Coronary artery (tissue), 2 donors: ENCODE data around the gene CUL5.
"Not testable (repeated sequence)": the region's sequence is repeated elsewhere in the genome, so short reads cannot be mapped to it uniquely, and the experiment has no call there.

Source experiments
- DNase-seq: peaks from one replicate; pipeline ENCODE4 v3.0.0-alpha.2; 2017; ENCODE audit warnings: low spot score
- H3K27ac ChIP-seq, 2 donors: fragments of 200-600 bp; sonication (generic); one replicate each; pipeline ENCODE4 v1.5.1; 2016 to 2019
- H3K4me3 ChIP-seq: fragments of 200-600 bp; sonication (generic); 2 replicates; pipeline ENCODE4 v1.5.1; 2016; ENCODE audit warnings: mild to moderate bottlenecking, moderate library complexity
- CTCF ChIP-seq: fragments of 200-600 bp; sonication (generic); IDR thresholded peaks from one replicate; pipeline ENCODE4 v1.5.1; 2019; ENCODE audit warnings: antibody characterized with exemption

Gene CUL5

DNA sequence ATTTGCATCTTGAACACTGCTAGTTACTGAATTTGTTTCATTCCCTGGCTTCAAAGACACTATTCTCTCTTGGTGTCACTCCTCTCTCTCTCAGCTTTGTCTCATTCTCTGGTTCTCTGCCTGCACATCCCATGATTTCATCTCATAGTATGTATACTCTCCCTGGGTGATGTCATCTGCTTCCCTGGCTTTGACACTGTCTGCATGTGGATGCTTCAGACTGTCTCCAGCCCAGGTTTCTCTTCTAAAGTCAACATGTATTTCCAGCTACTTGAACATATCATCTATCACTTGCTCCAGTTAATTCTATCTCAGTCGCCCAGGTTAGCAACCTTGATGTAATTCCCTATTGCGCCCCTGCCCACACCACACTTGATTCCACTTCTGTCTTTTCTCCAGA lies 103.4 kb downstream of the CUL5 start:
- TF ChIP-seq CTCF = no peak
- Histone ChIP-seq H3K27ac (no peak overlapping the region), H3K4me3 (no peak overlapping the region)
- no peak for DNase-seq

- Histone ChIP-seq H3K27ac (peak overlapping the region; percentile 67 to 74), H3K4me3 (no peak overlapping the region)
- TF ChIP-seq CTCF = no peak
- DNase-seq = peak; percentile 93
Observed at GRCh38 chr11:108115500-108116140, 106.9 kb downstream of the CUL5 start.

DNA sequence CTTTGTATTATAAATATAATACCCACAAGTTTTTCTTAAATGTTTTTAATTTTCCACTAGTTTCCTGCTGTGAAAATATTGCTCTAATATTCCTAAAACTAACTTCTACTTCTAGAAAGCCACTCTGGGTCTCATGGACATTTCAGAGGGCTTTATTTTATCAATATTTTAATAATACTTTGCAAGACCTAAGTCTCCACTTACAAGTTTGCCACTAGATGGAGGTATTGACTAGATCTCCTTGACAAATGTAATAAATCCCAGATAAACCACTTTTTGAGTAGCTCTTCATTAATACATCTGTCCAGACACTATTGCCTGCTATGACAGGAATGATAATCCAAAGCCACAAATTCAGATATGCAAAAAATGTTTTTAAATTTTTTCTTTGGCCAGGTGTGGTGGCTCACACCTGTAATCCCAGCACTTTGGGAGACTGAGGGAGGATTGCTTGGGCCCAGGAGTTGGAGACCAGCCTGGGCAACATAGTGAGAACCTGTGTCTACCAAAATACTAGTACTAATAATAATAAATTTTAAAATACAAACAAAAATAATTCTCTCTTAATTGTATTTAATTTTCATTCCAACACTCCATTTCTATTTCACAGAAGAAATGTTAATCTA lies 109.2 kb downstream of the CUL5 start:
- H3K4me3 ChIP-seq = no peak overlapping the region
- TF ChIP-seq CTCF = no peak
- DNase-seq = no peak
- no peak overlapping the region for H3K27ac ChIP-seq

DNA sequence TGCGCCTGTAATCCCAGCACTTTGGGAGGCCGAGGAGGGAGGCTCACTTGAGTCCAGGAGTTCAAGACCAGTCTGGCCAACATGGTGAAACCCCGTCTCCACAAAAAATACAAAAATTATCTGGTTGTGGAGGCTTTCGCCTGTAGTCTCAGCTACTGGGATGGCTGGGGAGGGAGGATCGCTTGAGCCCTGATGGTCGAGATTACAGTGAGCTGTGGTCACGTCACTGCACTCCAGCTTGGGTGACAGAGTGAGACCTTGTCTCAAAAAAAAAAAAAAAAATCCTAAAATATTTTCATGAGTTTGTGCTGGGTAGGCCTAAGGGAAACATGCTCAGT lies 112.2 kb downstream of the CUL5 start:
- not testable (repeated sequence) for DNase-seq
- H3K4me3 ChIP-seq = peak overlapping the region; percentile 91
- peak overlapping the region; percentile 93 to 96 for H3K27ac ChIP-seq

DNA sequence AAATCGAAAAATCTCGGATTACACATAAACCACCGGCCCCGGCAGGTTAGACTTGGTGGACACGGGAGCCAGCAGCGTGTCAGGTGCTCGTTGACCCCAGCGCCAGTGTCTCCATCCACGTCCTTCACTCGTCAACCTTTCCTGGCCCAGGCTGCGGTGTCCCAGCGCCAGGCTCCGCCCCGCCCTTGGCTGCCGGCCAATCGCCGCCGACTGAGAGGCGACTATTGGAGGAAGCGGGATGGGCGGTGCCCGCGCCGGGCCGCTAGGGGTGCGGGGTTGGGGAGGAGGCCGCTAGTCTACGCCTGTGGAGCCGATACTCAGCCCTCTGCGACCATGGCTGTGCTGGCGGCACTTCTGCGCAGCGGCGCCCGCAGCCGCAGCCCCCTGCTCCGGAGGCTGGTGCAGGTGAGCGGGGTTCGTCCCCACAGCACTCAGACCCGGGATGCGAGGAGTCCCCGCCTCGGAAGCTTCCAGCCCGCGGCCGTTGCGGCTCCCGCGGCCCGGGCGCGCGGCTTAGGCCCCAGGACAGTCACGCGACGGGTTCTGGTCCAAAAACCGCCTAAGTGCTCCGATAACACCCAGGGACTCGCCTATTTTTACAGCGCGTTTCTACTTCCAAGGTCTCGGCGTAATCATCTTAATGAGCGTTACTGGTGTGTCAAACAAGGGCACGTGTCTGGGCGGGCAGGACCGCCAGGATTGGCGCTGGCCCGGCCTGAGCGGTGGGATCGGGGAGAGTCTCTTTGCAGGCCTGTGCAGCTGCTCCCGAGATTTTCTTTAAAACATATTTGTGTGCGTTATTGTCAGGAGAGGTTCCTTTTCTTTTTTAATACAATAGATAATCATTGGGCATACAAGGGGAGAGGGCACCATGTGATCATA lies 112.8 kb downstream of the CUL5 start, which contains the start of gene ACAT1:
Gene ACAT1 (plus strand): TSS at position 294 of the 882 bp plus-strand sequence. CDS start 40 bp downstream, at position 334.
- no peak for TF ChIP-seq CTCF
- peak within 1 kb of the TSS; percentile 93 to 96 for H3K27ac ChIP-seq
- peak; percentile 98 for DNase-seq
- H3K4me3 ChIP-seq = peak within 1 kb of the TSS; percentile 91

DNA sequence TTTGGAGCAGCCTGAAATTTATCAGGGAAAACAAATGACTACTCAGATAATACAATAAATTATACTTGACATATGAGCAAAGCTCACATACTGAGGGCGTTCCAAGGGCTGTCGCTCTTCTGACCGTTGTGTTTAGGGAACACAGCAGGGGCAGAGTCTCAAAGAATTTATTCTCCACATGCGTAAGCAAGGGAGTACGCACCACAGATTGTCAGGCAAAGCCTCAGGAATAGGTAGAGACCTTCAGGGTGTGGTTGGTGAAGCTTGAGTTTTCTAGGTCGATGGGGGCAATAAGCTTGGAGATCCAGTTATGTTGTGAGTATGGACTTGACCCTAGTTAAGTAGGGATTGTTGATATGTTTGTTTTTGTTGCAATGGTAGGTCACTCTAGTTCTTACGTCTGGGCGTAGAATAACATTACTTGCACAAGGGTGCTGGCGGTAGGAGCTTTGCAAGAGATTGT lies 113.5 kb downstream of the CUL5 start:
- H3K4me3 ChIP-seq = peak overlapping the region; percentile 91
- no peak for TF ChIP-seq CTCF
- H3K27ac ChIP-seq = peak overlapping the region; percentile 93 to 96
- no peak for DNase-seq

- no peak for DNase-seq
- Histone ChIP-seq H3K4me3 (no peak overlapping the region), H3K27ac (no peak overlapping the region)
- no peak for TF ChIP-seq CTCF
Observed at GRCh38 chr11:108125096-108125495, 116.4 kb downstream of the CUL5 start.
